Kidney (tissue), 14 donors: ENCODE measurements around the gene AK1. TPM values are rescaled to one million over a fixed set of nuclear protein-coding genes. Genes with fewer than 3 reads are reported as not detected.
A peak's percentile ranks its signal among the peaks of the same experiment; 100 is the strongest.

Experiments used
- DNase-seq, 5 donors: peaks; one replicate each; pipeline ENCODE4 v3.0.0-alpha.2; 2013 to 2020
- FAIRE-seq: peaks from 2 replicates; lab custom pipeline; 2012; peaks lifted over from hg19 to GRCh38; lab: Jason Lieb, UNC
- H3K27ac ChIP-seq, 2 donors: one replicate each; pipeline ENCODE4 v1.7.0; 2013; ENCODE audit warnings: low read depth in 2 of 2, low read length in 2 of 2, inconsistent platforms in 1 of 2
- H3K27me3 ChIP-seq: one replicate; pipeline ENCODE4 v1.7.1; 2013; ENCODE audit warnings: low read length, inconsistent platforms; ENCODE audit not compliant: control insufficient read depth, insufficient read depth
- H3K36me3 ChIP-seq, 3 donors: one replicate each; pipeline versions ENCODE4 v1.7.0 to v1.7.1; 2013; ENCODE audit warnings: low read length in 3 of 3, control low read depth in 1 of 3, inconsistent platforms in 1 of 3; ENCODE audit not compliant: insufficient read depth in 3 of 3, control insufficient read depth in 2 of 3
- H3K4me1 ChIP-seq, 3 donors: one replicate each; pipeline versions ENCODE4 v1.7.0 to v1.7.1; 2013; ENCODE audit warnings: low read length in 3 of 3, inconsistent platforms in 1 of 3, low read depth in 1 of 3; ENCODE audit not compliant: control insufficient read depth in 2 of 3, insufficient read depth in 2 of 3
- H3K4me3 ChIP-seq, 3 donors: one replicate each; pipeline versions ENCODE4 v1.7.0 to v1.8.1; 2013; ENCODE audit warnings: low read length in 3 of 3, control low read depth in 1 of 3, inconsistent platforms in 1 of 3
- H3K9ac ChIP-seq, 3 donors: one replicate each; pipeline versions ENCODE4 v1.7.0 to v1.7.1; 2013; ENCODE audit warnings: low read length in 3 of 3, control low read depth in 1 of 3, inconsistent platforms in 1 of 3
- H3K9me3 ChIP-seq, 3 donors: one replicate each; pipeline versions ENCODE4 v1.7.0 to v1.7.1; 2013; ENCODE audit warnings: low read length in 3 of 3, control low read depth in 1 of 3, inconsistent platforms in 1 of 3; ENCODE audit not compliant: control insufficient read depth in 2 of 3, insufficient read depth in 1 of 3
- CTCF ChIP-seq: IDR thresholded peaks from 3 replicates; pipeline ENCODE4 v1.5.1; 2012; ENCODE audit warnings: mild to moderate bottlenecking, moderate library complexity, borderline replicate concordance; ENCODE audit not compliant: insufficient read depth; ENCODE audit errors: extremely low read depth
- intact Hi-C: fragments of 100-400 bp; cut with DNase I; formaldehyde crosslinking; loops from one replicate; pipeline ENCODE4 v1.11.1; 2022
- polyA plus RNA-seq: library from polyadenylated mRNA; stranded (reverse); fragments of 350-450 nt; fragmentation: Illumina TruSeq; extraction: RNeasy Lipid Tissue Mini Kit (QIAGEN cat#74804); gene quantifications from one replicate; pipeline ENCODE4 v1.2.3, GENCODE V29; 2014; ENCODE audit warnings: low read depth, low replicate concordance; ENCODE audit not compliant: insufficient read depth
- total RNA-seq: library from RNA; stranded (reverse); fragmentation: NEBNext Ultra II Directional; extraction: Animal tissue kit (Norgen Biotek cat#: 25700); gene quantifications from one replicate; pipeline ENCODE4 v1.2.1, GENCODE V29; 2021
- donor health status: control.
- donor health status: control.
- donor health status: control.
- donor health status: control.
- donor health status: control.
- donor health status: DM: yes; HTN: yes; CAD: no.
- donor health status: Normal renal cell carcinoma (clear cell type).

AK1 gene
- total and polyA plus RNA-seq, 2 donors from 2014 or later, result 77.9 to 185 TPM

- DNase-seq, result peak in 2 of 5 donors; percentile 23 to 59
- no peak overlapping the region for H3K4me3 ChIP-seq
- no peak for FAIRE-seq
Observed at GRCh38 chr9:127835991-127836516, 41.4 kb downstream of the AK1 start.

GRCh38 chr9:127833555-127833954 lies 43.9 kb downstream of the AK1 start:
- no peaks in the 10 kb centered on the region for H3K9me3 ChIP-seq
- FAIRE-seq, result peak; percentile 85

More at GRCh38 chr9:127835991-127836516, 41.4 kb downstream of the AK1 start:
- peak overlapping the region in 1 of 3 donors; percentile 61 for H3K9ac ChIP-seq
- H3K27ac ChIP-seq, result peak overlapping the region; percentile 68 to 78
- intact Hi-C loops, result no loop called here
- TF ChIP-seq CTCF, result no peak
- H3K4me1 ChIP-seq, result peaks cover 0 to 47% (median 14%) of the 10 kb centered on the region in 3 donors
- H3K36me3 ChIP-seq, result peaks cover 0 to 3% (median 0%) of the 10 kb centered on the region in 3 donors
- no peaks in the 10 kb centered on the region for H3K9me3 ChIP-seq
- no peaks in the 10 kb centered on the region for H3K27me3 ChIP-seq

GRCh38 chr9:127832248-127832647 lies 45.2 kb downstream of the AK1 start:
- peaks cover 0 to 3% (median 3%) of the 10 kb centered on the region in 3 donors for H3K36me3 ChIP-seq
- TF ChIP-seq CTCF, result no peak
- peak overlapping the region in 1 of 2 donors; percentile 49 for H3K27ac ChIP-seq
- FAIRE-seq, result no peak
- no peaks in the 10 kb centered on the region for H3K27me3 ChIP-seq
- DNase-seq, result no peak
- H3K9me3 ChIP-seq, result no peaks in the 10 kb centered on the region
- intact Hi-C loops, result no loop called here
- no peak overlapping the region for H3K4me3 ChIP-seq
- H3K4me1 ChIP-seq, result peaks cover 0 to 37% (median 3%) of the 10 kb centered on the region in 3 donors
- H3K9ac ChIP-seq, result no peak overlapping the region

More at GRCh38 chr9:127833555-127833954, 43.9 kb downstream of the AK1 start:
- Histone ChIP-seq H3K27ac (peak overlapping the region; percentile 43 to 75), H3K27me3 (no peaks in the 10 kb centered on the region), H3K4me3 (no peak overlapping the region), H3K4me1 (peaks cover 0 to 41% (median 14%) of the 10 kb centered on the region in 3 donors), H3K36me3 (peaks cover 0 to 3% (median 3%) of the 10 kb centered on the region in 3 donors), H3K9ac (no peak overlapping the region)
- intact Hi-C loops, result no loop called here
- no peak for DNase-seq
- TF ChIP-seq CTCF, result no peak
